Measurements from ENCODE around the gene FLVCR2.

Gene FLVCR2

DNA sequence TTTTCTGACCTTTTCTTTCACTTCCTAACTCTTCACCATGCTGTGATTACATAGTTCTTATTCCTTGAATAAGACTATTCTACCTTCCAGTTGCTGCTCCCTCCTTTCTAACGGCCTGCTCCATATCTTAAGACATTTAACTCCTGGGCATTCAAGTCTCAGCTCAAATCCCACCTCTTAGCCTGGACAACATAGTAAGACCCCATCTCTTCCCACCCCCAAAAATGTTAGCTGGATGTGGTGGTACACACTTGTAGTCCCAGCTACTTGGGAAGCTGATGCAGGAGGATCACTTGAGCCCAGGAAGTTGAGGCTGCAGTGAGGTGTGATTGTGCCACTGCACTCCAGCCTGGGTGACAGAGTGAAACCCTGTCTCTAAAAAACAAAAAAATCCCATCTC is 71.4 kb downstream of the FLVCR2 start:
- TF ChIP-seq ZNF565 (CRISPR knock-in tag; conservative IDR thresholded peaks at IDR 0.05; ENCODE audit: low read depth) (no peak), ISL1 (CRISPR knock-in tag; IDR thresholded peaks at IDR 0.05) (no peak), TCF4 (CRISPR knock-in tag; IDR thresholded peaks at IDR 0.05; ENCODE audit: borderline replicate concordance) (no peak), ESRRG (CRISPR knock-in tag; IDR thresholded peaks at IDR 0.05) (no peak), RARB (CRISPR knock-in tag; IDR thresholded peaks at IDR 0.05) (no peak), ZFP30 (CRISPR knock-in tag; IDR thresholded peaks at IDR 0.05) (no peak), ZFP3 (CRISPR knock-in tag; IDR thresholded peaks at IDR 0.05) (no peak)
- TF ChIP-seq, protein P1, sequence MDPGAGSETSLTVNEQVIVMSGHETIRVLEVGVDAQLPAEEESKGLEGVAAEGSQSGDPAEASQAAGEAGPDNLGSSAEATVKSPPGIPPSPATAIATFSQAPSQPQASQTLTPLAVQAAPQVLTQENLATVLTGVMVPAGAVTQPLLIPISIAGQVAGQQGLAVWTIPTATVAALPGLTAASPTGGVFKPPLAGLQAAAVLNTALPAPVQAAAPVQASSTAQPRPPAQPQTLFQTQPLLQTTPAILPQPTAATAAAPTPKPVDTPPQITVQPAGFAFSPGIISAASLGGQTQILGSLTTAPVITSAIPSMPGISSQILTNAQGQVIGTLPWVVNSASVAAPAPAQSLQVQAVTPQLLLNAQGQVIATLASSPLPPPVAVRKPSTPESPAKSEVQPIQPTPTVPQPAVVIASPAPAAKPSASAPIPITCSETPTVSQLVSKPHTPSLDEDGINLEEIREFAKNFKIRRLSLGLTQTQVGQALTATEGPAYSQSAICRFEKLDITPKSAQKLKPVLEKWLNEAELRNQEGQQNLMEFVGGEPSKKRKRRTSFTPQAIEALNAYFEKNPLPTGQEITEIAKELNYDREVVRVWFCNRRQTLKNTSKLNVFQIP (CRISPR knock-in tag; IDR thresholded peaks at IDR 0.05; ENCODE audit: borderline replicate concordance, low read depth) = no peak
- TF ChIP-seq, protein P2, sequence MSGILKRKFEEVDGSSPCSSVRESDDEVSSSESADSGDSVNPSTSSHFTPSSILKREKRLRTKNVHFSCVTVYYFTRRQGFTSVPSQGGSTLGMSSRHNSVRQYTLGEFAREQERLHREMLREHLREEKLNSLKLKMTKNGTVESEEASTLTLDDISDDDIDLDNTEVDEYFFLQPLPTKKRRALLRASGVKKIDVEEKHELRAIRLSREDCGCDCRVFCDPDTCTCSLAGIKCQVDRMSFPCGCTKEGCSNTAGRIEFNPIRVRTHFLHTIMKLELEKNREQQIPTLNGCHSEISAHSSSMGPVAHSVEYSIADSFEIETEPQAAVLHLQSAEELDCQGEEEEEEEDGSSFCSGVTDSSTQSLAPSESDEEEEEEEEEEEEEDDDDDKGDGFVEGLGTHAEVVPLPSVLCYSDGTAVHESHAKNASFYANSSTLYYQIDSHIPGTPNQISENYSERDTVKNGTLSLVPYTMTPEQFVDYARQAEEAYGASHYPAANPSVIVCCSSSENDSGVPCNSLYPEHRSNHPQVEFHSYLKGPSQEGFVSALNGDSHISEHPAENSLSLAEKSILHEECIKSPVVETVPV (CRISPR knock-in tag; IDR thresholded peaks at IDR 0.05) = no peak

DNA sequence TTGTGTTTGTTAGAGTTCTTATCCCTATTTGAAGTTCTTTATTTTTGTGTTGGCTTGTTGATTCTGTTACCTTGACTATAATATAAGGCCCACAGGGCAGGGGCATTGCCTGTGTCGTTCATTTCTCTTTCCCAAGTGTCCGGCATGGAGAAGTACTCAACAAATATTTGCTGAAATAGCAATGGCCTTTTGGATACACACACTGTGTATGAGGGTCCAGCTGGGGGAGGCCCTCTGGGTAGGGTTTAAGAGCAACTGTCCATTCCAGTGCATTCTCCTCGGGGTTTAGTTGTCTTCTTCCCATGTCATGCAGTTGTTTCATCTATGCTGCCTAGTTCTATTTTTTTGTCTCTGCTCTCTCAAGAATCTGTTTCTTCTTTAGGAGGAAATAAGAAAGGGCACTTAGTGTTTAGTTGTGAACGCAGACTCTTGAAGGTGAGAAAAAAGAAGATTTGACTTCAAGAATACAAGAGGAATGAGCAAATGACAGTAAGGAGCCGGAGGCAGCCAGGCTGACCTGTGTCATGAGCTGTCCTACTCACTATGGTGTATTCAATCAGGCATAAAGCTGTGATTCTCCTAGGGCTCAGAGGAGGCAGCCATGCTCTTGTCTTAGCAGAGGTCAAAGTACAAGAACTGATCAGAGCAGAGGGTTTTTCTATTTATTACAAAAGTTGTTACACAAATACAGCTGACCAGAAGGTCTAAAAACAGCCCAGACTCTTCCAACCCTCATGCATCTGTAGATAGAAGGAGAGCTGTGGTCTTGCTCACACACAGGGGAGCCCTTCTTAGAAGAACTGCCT is 72.0 kb downstream of the FLVCR2 start:
- TF ChIP-seq ZFP30 (CRISPR knock-in tag; IDR thresholded peaks at IDR 0.05) (no peak), BACH2 (CRISPR knock-in tag; IDR thresholded peaks at IDR 0.05; ENCODE audit: borderline replicate concordance) (no peak), GLIS3 (CRISPR knock-in tag; IDR thresholded peaks at IDR 0.05) (no peak), ZNF70 (CRISPR knock-in tag; IDR thresholded peaks at IDR 0.05) (no peak), ZNF565 (CRISPR knock-in tag; conservative IDR thresholded peaks at IDR 0.05; ENCODE audit: low read depth) (no peak), PATZ1 (CRISPR knock-in tag; IDR thresholded peaks at IDR 0.05; ENCODE audit: borderline replicate concordance) (no peak)
- TF ChIP-seq, protein P3, sequence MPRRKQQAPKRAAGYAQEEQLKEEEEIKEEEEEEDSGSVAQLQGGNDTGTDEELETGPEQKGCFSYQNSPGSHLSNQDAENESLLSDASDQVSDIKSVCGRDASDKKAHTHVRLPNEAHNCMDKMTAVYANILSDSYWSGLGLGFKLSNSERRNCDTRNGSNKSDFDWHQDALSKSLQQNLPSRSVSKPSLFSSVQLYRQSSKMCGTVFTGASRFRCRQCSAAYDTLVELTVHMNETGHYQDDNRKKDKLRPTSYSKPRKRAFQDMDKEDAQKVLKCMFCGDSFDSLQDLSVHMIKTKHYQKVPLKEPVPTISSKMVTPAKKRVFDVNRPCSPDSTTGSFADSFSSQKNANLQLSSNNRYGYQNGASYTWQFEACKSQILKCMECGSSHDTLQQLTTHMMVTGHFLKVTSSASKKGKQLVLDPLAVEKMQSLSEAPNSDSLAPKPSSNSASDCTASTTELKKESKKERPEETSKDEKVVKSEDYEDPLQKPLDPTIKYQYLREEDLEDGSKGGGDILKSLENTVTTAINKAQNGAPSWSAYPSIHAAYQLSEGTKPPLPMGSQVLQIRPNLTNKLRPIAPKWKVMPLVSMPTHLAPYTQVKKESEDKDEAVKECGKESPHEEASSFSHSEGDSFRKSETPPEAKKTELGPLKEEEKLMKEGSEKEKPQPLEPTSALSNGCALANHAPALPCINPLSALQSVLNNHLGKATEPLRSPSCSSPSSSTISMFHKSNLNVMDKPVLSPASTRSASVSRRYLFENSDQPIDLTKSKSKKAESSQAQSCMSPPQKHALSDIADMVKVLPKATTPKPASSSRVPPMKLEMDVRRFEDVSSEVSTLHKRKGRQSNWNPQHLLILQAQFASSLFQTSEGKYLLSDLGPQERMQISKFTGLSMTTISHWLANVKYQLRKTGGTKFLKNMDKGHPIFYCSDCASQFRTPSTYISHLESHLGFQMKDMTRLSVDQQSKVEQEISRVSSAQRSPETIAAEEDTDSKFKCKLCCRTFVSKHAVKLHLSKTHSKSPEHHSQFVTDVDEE (CRISPR knock-in tag; IDR thresholded peaks at IDR 0.05) = no peak
- TF ChIP-seq, protein P4, sequence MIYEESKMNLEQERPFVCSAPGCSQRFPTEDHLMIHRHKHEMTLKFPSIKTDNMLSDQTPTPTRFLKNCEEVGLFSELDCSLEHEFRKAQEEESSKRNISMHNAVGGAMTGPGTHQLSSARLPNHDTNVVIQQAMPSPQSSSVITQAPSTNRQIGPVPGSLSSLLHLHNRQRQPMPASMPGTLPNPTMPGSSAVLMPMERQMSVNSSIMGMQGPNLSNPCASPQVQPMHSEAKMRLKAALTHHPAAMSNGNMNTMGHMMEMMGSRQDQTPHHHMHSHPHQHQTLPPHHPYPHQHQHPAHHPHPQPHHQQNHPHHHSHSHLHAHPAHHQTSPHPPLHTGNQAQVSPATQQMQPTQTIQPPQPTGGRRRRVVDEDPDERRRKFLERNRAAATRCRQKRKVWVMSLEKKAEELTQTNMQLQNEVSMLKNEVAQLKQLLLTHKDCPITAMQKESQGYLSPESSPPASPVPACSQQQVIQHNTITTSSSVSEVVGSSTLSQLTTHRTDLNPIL (CRISPR knock-in tag; IDR thresholded peaks at IDR 0.05; ENCODE audit: low read depth) = no peak
- TF ChIP-seq, protein P2 (CRISPR knock-in tag; IDR thresholded peaks at IDR 0.05) = no peak
- ATAC-seq = no peak

More for the DNA sequence above, 71.4 kb downstream of the FLVCR2 start:
- ATAC-seq = no peak

DNA sequence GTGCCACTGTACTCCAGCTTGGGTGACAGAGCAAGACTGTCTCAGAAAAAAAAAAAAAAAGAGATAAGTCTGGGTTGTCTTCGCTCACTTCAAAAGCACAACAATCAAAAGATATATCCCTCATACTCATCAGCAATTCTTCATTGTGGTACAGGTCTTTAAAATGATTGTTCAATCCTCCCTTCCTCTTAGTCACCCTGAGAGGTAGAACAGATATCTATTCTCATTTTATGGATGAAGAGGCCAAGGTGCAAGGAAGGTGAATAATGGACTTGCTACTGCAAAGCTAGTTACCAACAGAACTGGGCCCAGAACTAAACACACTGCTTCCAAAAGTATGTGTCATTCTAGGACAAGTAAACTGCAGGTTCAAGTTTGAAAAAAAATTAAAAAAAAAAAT is 75.1 kb downstream of the FLVCR2 start:
- ATAC-seq = no peak
- TF ChIP-seq TOX (CRISPR knock-in tag; IDR thresholded peaks at IDR 0.05; ENCODE audit: borderline replicate concordance) = no peak
- TF ChIP-seq ZFP3 (CRISPR knock-in tag; IDR thresholded peaks at IDR 0.05) = no peak
- no peak for TF ChIP-seq ZNF70 (CRISPR knock-in tag; IDR thresholded peaks at IDR 0.05)
- no peak for TF ChIP-seq ESRRG (CRISPR knock-in tag; IDR thresholded peaks at IDR 0.05)
- no peak for TF ChIP-seq SNAI2 (CRISPR knock-in tag; IDR thresholded peaks at IDR 0.05)
- TF ChIP-seq ZNF565 (CRISPR knock-in tag; conservative IDR thresholded peaks at IDR 0.05; ENCODE audit: low read depth) = no peak
- no peak for TF ChIP-seq RARB (CRISPR knock-in tag; IDR thresholded peaks at IDR 0.05)
- no peak for TF ChIP-seq GLIS3 (CRISPR knock-in tag; IDR thresholded peaks at IDR 0.05)
- TF ChIP-seq BACH2 (CRISPR knock-in tag; IDR thresholded peaks at IDR 0.05; ENCODE audit: borderline replicate concordance) = no peak
- no peak for TF ChIP-seq ZC3H10 (CRISPR knock-in tag; IDR thresholded peaks at IDR 0.05)
- no peak for TF ChIP-seq ZFP30 (CRISPR knock-in tag; IDR thresholded peaks at IDR 0.05)
- no peak for TF ChIP-seq PPARA (CRISPR knock-in tag; IDR thresholded peaks at IDR 0.05; ENCODE audit: borderline replicate concordance)
- no peak for TF ChIP-seq OSR1 (CRISPR knock-in tag; IDR thresholded peaks at IDR 0.05)
- TF ChIP-seq TCF4 (CRISPR knock-in tag; IDR thresholded peaks at IDR 0.05; ENCODE audit: borderline replicate concordance) = no peak
- TF ChIP-seq CSDC2 (CRISPR knock-in tag; IDR thresholded peaks at IDR 0.05) = no peak
- TF ChIP-seq, protein P2 (CRISPR knock-in tag; IDR thresholded peaks at IDR 0.05) = no peak

Measured in SK-N-SH treated with all-trans-retinoic acid at 6 μM for 48 hours (cell line).